HG02798 (cell line): ENCODE data around the gene NCAM2.

Source experiments
- ATAC-seq: cut with Tn5 transposase; IDR thresholded peaks from one replicate; pipeline ENCODE4 v1.9.1; 2021; ENCODE audit warnings: mild to moderate bottlenecking; ENCODE audit not compliant: unreplicated experiment, poor library complexity

NCAM2 gene

DNA sequence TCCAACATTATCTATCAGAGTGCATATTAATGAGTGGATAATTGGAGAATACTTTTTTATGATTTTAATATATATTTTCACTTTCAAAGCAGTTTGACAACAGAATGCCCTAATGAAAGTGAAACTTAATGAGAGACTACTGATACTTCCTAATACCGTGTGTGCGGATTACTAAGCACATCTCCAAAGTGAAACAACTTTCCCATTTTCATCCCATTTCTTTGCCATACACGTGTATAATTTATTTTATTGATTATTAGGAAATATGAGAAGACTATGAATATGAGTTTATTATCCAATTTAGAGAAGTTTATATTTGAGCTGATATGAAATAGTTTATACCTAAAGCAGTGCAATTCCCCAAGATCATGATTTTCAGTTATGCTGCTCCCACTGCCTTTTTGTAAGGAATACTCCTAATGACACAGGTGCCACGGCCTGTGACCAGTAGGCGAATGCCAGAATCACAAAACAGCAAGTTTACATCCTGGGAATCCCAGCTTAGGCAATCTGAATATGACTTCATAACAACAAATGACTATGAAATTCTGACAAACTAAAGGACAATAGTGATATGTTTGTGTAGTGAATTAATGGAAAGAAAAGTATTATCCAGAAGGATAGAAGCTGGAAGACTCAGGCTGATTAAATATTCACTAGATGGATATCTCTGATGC is 202.9 kb downstream of the NCAM2 start:
- no peak for ATAC-seq

DNA sequence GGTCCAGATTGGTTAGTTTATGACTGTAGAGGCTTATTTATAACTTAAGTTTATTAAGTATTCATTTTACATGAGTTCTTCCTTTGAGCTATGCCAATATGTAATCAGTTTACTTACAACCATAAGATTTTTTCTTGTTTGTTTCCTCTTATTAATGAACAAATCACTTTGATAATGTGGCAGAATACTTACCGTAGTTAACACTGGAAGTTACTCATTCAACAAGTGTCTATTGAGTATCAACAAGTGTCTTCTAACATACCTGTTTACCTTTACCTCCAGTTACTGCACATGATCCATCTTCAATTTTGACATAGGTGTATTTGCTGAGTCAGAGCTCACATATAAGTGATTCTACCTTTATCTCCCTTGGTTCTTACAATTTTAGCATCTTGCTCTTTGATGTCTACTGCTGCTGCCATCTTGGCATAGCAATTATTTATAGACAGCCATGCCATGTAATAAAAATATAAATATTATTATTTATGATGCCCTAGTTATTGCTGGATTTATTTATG is 205.7 kb downstream of the NCAM2 start:
- ATAC-seq, result no peak

DNA sequence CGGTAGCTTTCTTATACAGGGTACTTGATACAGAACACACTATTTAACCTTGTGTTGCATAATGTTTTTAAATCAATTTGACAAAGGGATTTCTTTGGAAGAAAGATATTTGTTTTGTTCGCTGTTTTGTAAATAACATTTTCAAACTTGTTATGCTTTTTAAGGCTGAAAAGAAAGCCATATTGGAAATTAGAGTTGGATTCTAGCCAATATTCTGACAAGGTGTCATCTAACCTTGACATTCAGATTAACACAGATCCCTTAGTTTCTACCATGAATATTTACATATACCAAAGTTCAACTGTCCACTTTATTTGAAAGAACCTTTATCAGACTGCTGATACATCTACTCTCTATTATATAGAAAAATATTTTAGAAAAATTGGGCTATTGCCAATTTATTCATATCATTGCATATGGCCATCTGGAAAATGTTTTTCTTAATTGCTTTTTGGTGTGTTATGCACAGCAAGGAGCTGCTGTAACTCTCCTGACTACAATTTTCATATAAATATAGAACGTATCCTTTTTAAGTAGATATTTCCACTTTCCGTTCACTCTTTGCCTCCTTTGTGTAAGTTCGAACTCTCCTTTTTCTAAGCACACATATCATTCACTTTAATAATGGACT is 206.3 kb downstream of the NCAM2 start:
- ATAC-seq, result no peak

DNA sequence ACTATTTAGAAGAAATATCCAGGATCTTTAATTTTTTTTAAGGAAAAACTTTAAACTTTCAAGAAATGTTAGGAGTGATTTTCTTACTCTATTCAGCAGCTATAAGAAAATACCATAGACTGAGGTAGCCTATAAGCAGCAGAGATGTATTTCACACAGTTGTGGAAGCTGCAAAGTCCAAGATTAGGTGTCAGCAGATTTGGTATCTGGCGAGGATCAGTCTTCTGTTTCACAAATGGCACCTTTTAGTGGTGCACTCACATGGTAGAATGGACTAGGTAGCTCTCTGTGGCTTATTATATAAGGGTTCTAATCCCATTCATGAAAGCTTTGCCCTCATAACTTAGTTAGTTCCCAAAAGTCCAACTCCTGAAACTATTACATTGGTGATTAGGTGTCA is 207.4 kb downstream of the NCAM2 start:
- ATAC-seq, result no peak

DNA sequence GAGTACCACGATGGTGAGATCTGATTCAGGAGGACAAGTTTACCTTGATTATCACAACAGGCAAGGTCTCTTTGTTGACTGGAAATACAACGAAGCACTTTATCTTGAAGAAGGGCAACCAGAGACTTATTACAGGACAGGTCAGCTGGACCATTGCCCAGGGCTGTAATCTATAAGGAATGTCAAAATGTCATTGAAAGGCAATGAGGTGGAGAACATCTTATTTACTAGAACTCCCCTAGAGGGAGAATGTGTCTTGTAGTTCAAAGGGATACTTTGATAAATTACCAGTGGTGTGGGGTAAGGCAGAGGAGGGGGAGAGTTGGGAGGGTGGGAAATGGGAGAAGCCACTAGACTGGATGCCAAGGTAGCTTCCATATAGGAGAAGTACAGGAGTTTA is 212.3 kb downstream of the NCAM2 start:
- ATAC-seq, result no peak

DNA sequence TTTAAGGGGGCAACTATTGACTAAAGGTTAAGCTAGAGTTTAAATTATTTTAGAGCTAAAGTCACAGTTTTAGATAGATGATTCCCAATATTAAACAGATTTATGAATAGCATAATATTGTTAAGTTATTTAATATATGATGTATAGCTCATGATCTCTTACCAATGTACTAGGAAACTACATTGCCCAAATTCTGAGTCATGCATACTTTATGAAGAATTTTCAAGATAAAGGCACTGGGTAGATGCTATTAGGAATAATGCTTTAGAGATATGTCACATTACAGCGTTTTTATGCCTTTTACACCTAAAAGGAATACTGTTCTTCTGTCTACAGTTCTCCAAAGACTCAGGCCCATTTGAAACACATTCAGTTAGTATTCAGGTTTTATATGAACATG is 215.1 kb downstream of the NCAM2 start:
- ATAC-seq, result no peak

DNA sequence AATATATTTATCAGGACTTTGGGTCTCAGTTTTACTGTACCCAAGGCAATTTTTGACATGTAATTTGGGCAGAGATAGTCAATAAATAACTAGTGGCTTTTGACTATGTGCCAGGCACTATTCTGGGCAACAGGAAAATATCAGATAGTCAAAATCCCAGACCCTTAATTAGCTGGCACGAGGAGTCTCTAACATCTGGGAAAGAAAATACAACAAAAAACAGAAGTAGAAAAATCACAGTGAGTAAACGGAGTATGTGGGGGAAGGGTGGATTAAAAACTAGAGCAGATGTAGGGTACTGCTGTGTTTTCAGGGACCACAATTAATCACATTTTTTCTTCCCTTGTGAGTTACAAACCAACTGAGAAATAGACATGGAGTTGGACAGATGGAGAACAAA is 217.8 kb downstream of the NCAM2 start:
- no peak for ATAC-seq

DNA sequence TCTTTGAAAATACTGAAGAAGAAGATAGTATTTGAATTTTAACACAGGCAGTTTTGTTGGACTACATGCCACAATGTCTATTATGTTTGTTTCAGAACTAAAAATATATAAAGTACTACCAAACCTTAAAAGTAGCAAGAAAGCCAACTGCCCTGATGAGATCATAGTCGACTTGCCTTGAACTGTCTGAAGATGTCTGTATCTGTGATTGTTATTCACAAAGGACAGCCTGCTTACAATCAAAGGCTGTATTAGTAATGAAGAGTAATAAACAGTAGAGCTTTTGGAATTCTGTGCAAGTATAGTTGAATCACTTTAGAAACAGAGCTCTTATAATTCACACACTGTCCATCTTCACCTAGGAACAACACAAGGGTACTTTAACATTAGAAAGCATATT is 228.3 kb downstream of the NCAM2 start:
- no peak for ATAC-seq

DNA sequence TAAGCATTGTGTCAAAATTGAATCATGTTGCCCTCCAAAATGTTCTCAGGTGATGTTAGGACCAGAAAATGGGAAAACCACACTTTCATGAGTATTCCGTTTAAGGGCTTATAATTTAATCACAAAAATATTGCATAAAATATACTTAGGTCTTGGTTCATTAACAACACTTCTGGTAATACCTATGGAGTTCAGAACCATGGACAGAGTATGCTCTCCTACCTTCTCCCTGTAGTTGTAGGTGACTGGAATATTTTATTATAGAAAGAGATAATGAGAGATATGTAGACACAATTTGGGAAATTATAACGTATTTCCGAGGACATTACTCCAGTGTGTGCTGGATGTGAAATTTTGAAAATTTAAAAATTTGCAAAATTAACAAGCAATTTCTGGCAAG is 232.5 kb downstream of the NCAM2 start:
- ATAC-seq, result no peak

DNA sequence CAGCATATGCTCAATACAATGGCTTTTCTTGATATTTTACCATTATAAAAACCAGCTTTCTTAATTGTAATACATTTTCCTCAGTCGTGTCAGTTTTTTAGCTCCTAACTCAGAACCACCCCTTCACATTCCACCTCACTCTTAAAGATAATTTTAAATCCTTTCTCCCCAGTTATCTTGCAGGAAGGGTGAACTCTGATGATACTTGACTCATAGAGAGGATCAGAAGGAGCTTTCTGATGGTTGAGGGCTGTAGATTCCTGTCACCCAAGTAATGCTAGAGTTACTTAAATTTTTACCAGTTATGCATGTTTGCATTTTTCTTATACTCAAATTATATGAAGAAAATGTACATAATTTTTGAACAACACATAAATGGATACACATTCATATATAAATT is 233.7 kb downstream of the NCAM2 start:
- no peak for ATAC-seq

DNA sequence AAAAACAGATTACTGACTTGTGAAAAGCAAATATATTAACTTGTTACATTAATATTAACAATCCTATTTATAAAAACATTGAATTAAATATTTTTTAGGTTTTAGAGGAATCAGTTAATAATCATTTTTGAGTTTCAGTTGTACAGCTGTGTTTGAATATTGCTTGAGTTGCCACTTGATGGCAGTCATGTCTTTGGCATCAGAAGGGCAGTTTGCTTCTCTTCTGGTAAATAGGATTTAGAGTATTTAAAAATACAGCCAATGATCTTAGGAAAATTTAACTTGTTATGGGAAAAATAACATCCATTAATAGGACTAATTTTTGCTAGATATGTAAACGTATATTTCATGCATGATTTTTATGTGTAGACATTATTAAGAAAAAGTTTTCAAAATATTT is 234.1 kb downstream of the NCAM2 start:
- ATAC-seq, result no peak

DNA sequence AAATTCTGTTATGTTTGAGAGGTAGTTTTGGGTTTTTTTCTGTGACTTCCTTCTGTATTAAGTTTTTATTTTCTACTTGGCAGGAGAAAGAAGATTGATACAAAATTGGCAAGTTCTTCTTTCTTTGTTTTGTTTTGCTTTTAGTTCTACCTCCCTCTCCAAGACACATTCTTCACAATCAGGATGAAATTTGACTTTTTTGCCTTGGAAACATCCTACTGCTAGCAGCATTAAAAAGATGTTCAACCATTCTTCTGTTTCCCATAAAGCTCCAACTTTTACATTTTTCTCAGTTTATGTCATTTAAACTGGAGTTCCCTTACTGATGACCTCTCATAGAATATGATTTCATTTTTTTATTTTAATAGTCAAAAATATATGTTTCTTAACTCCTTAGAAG is 234.8 kb downstream of the NCAM2 start:
- no peak for ATAC-seq

DNA sequence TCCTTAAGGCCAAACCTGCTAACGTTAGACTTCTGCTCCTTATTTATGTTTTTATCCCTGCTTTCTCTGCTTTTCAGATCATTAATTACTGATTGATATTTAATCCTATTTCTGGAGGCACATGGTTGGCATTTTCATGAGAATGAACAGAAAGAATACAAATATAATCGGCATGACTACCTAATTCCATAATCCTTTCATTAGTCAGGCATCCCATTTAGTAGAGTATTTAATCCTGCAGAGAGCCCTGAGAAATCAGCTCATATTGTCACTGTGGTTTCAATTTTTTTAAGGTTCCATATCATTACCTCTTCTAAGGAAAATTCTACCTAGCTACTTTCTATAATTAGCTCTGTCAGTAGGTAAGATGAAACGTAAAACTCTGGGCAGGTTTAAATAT is 238.8 kb downstream of the NCAM2 start:
- no peak for ATAC-seq

DNA sequence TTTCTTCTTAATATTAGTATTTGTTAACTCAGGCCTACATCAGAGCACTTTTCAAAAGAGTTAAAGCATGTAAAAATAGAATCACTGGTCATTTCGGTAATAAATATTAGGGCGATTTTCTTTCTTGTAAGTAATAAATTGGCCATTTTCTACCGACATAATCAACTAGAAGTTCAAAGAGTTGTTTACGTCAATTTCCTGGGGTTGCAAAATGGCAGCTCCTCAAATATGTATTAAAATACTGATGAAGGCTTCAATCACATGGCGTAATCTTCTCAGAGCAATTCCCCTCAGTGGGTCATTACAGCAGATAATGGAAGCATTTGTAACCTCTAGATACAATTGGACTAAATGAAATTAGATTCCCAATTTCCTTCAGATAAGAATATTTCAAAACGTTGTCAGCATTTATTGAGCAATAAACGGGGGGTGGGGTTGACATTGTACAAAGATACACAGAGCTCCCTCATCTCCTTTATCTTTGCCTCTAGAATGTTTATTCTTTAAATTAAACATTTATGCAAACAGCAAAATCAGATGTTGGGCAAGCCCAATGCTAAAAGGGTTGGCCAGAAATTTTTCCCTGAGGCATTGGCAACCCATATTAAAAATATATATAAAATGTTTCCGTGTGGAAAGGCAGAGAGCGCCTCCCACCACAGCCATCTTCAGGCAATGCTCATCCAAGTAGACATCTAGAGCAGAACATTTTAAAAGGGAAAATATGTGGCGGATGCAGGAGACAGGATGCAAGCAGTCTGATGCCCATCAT is 240.6 kb downstream of the NCAM2 start:
- ATAC-seq, result no peak

DNA sequence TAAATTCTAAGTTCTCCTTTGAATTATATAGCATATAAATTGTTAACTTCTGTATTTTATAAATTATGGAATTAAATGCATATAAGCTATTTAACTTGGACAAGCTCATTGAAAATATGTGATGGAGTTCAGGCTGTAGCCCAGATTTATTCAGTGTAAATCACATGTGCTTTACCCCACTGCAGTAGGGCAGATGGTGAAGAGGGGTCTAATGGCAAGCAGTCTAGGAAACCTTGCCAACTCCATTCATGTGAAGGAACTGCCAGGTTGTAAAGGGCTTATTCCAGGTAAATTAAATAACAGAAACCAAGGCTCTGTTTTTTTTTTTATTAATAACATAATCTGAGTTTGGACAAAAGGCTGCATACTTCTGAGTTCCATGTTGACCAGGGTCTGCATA is 243.2 kb downstream of the NCAM2 start:
- no peak for ATAC-seq

DNA sequence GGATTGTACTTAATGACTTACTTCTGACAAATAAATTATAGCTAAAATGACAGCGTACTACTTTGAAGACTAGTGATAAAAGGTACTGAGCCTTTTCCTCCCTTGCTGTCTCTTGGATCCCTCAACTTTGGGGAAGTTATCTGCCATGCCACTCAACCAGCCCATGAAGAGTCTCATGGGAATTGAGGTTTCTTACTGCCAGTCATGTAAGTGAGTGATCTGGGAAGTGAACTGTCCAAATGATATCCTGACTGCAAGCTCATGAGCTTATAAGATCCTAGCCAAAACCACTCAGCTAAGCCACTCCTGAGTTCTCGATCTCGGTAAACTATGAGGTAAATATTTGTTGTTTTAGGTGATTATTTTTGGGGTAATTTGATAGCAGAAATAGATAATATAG is 247.8 kb downstream of the NCAM2 start:
- ATAC-seq, result no peak

DNA sequence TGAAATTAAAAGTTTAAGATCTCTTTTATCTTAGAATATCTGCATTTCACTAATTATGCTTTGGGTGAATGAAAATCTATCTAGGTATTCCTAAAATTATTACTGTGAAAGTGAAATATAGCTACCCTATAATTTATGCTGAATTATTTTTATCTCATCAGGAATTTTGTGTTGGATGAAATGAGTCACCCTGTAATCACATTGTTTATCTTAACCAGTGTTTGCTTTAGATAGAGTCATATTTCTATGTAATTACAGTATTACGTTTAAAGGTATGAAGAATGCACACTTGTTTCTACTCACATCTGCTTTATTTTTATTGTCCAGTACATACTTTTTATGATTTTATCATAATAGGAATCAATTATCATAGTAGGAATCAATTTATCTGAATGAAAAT is 249.2 kb downstream of the NCAM2 start:
- no peak for ATAC-seq

DNA sequence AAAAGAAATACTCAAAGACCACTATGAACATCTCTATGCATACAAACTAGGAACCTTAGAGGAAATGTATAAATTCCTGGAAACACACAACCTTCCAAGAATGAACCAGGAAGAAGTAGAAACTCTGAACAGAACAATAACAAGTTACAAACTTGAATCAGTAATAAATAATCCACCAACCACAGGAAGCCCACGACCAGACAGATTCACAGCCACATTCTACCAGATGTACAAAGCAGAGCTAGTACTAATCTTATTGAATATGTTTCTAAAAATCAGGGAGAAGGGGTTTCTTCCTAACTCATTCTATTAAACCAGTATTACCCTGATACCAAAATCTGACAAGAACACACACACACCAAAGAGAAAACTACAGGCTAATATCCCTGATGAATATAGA is 263.8 kb downstream of the NCAM2 start:
- no peak for ATAC-seq

DNA sequence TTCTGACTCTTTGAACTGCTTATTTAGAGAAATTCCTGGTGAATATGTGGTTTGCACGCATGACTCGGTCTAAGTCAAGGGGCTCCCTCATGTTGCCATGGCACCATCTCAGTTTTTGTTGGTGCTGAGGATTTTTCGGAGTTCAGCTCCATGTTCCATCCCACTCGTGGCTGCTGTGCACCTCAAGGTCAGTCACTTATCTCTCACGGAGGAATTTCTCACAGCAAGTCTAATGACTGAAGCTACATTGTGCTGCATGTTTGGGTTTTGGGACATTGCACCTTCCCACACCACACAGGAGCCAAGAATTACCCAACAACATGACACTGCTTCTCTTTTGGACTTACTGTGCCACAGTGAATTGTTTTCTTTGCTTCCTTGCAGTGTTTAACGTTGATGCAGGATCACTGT is 269.9 kb downstream of the NCAM2 start:
- ATAC-seq, result no peak

DNA sequence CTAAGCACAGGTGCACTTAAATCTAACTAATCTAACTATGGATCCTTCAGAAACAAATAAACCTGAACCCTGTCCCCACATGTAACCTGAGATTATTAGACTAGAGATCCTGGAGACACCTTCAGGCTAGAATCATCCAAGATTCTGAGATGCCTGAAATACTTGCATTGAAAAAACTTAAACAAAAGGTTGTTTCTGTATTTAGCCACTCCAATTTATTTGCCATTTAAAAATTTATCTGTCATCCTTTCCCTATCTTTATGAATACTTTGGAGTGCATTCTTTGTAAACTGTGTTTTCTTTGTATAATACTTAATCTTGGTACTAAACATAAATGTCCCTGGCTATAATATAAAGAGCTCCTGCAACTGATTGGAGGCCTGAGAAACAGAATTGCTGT is 270.7 kb downstream of the NCAM2 start:
- no peak for ATAC-seq

DNA sequence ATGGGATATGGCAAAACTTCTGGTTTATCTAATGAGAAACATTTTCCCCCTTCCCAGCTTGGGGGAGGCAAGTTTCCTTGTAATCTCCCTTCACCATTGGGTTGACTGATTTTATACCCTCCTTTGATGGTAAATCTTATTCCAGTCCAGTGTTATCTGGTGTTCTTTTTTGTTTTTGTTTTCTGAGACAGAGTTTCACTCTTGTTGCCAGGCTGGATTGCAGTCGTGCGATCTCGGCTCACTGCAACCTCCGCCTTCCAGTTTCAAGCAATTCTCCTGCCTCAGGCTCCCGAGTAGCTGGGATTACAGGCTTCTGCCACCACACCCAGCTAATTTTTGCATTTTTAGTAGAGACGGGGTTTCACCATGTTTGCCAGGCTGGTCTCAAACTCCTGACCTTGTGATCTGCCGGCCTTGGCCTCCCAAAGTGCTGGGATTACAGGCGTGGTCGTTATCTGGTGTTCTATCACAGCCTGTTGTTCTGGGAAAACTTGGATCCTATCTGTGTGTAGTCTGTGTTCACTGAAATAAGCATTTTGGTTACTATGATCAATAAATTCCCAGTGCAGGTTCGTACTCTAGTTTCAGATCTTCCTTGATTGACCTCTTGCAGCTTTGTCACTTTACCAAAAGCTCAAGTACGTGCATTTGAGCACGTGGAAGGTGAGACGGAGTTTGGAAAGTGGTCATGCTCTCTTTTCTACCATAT is 281.1 kb downstream of the NCAM2 start:
- no peak for ATAC-seq
